Endometrial microvascular endothelial cells (primary cell): Measurements from ENCODE around the gene SNAP29. TPM values are rescaled to one million over a fixed set of nuclear protein-coding genes. Genes with fewer than 3 reads are reported as not detected.

Source experiments
- in situ Hi-C: cut with HindIII; loops from 2 replicates; pipeline ENCODE4 v1.10.0; 2017; ENCODE audit warnings: low sequenced_read_pairs, low pct_unique_long_range_greater_than_20kb; ENCODE audit errors: inconsistent ontology term
- total RNA-seq: library from RNA; depleted of rRNA; stranded (reverse); fragments of >200 nt; gene quantifications from one replicate; pipeline ENCODE4 v1.2.3, GENCODE V29; 2015; ENCODE audit errors: inconsistent ontology term

Gene SNAP29
- total RNA-seq, 1 donor from 2014 or later: 17.9 TPM

- in situ Hi-C loops: no loop called here
Observed at GRCh38 chr22:20864186-20864908, 5.5 kb downstream of the SNAP29 start.

DNA sequence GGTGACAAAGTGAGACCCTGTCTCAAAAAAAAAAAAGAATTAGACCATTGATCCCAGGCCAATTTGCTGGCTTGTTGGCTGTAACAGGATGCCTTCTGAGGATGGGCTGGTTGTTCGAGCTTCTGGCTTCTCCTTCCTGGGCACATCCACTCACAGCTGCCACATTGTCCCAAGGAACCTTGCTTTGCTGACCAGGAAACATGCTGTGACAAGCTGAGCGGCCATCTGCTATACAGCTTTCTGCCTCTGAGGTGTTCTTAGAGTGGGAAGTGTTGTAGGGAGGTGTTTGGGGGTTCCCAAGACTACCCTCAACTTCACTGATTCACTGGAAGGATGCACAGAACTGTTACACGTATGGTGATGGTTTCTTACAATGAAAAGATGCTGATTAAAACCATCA is 6.5 kb downstream of the SNAP29 start:
- in situ Hi-C loops: no loop called here

GRCh38 chr22:20865875-20866445 is 7.2 kb downstream of the SNAP29 start:
- in situ Hi-C loops: no loop called here

GRCh38 chr22:20866736-20867135 is 7.9 kb downstream of the SNAP29 start:
- in situ Hi-C loops: no loop called here

GRCh38 chr22:20867179-20868024 is 8.6 kb downstream of the SNAP29 start:
- in situ Hi-C loops: no loop called here

- in situ Hi-C loops: no loop called here
Observed at GRCh38 chr22:20868025-20868962, 9.5 kb downstream of the SNAP29 start.

DNA sequence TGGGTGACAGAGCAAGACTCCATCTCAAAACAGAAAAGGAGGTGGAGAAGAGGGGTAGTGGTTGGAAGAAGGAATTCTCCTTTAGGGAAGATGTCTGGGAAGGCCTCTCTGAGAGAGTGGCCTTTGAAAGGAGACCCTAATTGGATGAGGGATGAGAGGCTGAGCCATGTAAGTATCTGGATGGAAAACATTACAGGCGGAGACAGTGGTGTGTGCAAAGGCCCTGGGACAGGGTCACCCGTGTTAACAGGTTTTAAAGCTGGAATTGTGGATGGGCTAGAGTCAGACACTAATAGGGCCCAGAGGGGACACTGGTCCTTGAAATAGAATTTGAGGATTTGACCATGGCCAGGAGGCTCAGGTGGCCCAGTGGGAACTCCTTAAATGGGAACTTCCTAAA is 10.4 kb downstream of the SNAP29 start:
- in situ Hi-C loops: no loop called here

- in situ Hi-C loops: no loop called here
Observed at GRCh38 chr22:20873214-20873613, 14.4 kb downstream of the SNAP29 start.

DNA sequence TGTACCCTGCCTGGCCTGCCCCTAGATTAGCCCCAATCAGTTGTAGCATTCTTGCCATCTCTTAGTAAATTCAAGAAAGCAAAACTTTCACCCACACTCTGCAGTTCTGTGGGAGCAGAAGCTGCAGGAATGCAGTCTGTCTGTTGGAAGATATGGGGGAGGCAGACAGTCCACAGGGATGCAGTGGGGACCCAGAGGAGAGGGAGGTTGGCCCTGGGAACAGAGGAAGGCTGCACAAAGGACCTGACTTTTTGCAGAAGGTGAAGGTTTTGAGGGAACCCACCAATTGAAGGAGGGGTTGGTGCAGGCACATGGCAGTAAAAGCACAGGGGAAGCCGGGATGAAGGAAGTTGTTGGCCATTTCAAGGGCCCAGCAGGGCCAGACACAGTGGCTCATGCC is 16.5 kb downstream of the SNAP29 start:
- in situ Hi-C loops: no loop called here

DNA sequence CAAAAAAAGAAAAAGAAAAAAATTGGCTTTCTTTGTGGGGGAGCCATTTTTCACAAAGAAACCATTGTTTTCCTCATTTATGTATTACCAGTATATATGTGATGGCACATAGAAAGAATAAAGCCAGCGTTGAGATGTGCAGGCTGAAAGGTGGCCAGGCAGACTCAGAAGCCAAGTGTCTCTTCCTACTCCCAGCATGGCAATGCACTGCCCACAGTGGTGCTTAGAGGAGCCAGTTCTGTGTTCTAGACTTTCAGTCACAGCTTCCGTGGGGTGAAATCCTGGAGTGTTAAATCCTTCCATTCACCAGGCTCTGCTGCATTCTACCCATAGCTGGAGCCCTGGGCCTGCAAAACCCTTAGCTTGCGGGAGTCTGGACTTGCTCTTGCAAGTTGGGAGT is 18.9 kb downstream of the SNAP29 start:
- in situ Hi-C loops: no loop called here

DNA sequence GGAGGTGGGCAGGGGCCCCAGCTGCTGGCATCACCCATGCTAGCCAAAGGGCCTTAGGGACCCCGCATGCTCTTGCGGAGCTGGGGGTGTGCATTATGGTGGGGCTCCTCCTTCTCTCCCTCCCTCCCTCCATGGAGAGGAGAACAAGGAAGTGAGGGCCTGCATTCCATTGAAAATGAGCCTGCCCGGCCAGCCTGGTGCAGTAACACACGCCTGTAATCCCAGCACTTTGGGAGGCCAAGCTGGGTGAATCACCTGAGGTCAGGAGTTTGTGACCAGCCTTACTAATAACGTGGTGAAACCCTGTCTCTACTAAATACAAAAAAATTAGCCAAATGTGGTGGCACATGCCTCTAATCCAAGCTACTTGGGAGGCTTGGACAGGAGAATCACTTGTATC is 22.4 kb downstream of the SNAP29 start:
- in situ Hi-C loops: no loop called here

GRCh38 chr22:20881869-20882815 is 23.3 kb downstream of the SNAP29 start:
- in situ Hi-C loops: no loop called here

GRCh38 chr22:20882855-20883254 is 24.0 kb downstream of the SNAP29 start:
- in situ Hi-C loops: no loop called here

GRCh38 chr22:20884454-20884853 is 25.6 kb downstream of the SNAP29 start:
- in situ Hi-C loops: no loop called here

GRCh38 chr22:20885017-20885556 is 26.3 kb downstream of the SNAP29 start:
- in situ Hi-C loops: no loop called here

DNA sequence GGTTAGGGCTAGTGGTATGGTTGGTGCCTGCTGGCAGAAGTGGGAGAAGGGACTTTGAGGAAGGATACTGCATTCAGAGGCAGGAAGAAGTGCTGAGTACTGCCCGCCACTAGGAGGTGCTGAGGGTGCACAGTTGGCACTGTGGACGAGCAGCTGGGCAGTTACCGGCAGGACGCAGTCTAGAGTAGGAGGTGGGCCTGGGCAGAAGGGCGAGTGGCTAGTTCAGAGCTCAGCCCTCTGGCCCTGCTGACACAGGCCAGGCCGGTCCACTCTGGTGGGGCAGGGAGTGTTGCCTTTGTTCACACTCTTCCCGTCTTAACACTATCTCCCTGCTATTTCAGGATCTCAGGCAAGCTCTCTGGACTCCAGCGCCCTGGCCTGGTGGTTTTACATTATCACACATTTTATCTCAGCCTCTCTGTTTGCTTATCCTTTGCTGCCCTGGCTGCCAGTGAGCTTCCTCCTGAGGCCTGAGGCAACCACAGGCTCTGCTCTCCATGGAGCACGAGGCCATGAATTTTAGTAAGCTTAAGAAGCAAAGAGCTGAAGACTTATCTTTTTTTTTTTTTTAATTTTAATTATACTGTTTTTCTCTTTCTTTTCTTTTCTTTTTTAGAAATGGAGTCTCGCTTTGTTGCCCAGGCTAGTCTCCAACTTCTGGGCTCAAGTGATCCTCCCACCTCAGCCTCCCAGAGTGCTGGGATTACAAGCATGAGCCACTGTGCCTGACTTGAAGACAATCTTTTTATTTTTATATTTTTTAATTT is 26.9 kb downstream of the SNAP29 start:
- in situ Hi-C loops: no loop called here

GRCh38 chr22:20887375-20887774 is 28.6 kb downstream of the SNAP29 start:
- in situ Hi-C loops: no loop called here
